SU-DHL-6 (cell line): ENCODE measurements around the gene PCARE.

Experiments
- H2AFZ ChIP-seq: fragments of 200-600 bp; sonication (generic); 2 replicates; pipeline ENCODE4 v1.6.1; 2014; ENCODE audit warnings: low read depth, mild to moderate bottlenecking, moderate library complexity, mixed read lengths, antibody characterized with exemption, low read length; ENCODE audit not compliant: severe bottlenecking
- H3F3A ChIP-seq: fragments of 200-600 bp; shearing (Covaris generic); 2 replicates; pipeline ENCODE4 v1.6.0; 2016; ENCODE audit warnings: antibody characterized with exemption, mild to moderate bottlenecking; ENCODE audit not compliant: insufficient read depth
- H3K27ac ChIP-seq: fragments of 200-600 bp; sonication (generic); 2 replicates; pipeline ENCODE4 v1.5.1; 2016; ENCODE audit warnings: low read depth, mild to moderate bottlenecking, low read length, moderate library complexity, mixed read lengths
- H3K27me3 ChIP-seq: fragments of 200-600 bp; sonication (generic), shearing (Covaris generic); 2 replicates; pipeline ENCODE4 v1.6.0; 2014; ENCODE audit warnings: mild to moderate bottlenecking, low read length
- H3K36me3 ChIP-seq: fragments of 200-600 bp; sonication (generic); 2 replicates; pipeline ENCODE4 v1.6.1; 2014; ENCODE audit warnings: mild to moderate bottlenecking, low read length, mixed read lengths
- H3K4me2 ChIP-seq: fragments of 300-600, 200-600 bp; shearing (Covaris generic), sonication (generic); 2 replicates; pipeline ENCODE4 v1.6.0; 2014; ENCODE audit warnings: low read length, low read depth, mild to moderate bottlenecking; ENCODE audit not compliant: poor library complexity, severe bottlenecking
- H3K4me3 ChIP-seq: fragments of 200-600 bp; sonication (generic); 2 replicates; pipeline ENCODE4 v1.5.1; 2014; ENCODE audit warnings: antibody characterized with exemption, low read length, mild to moderate bottlenecking, mixed read lengths; ENCODE audit not compliant: insufficient read depth, poor library complexity, severe bottlenecking
- H3K79me2 ChIP-seq: fragments of 200-600 bp; sonication (generic); 2 replicates; pipeline ENCODE4 v1.6.1; 2014; ENCODE audit warnings: mild to moderate bottlenecking, low read length, moderate library complexity; ENCODE audit not compliant: insufficient read depth
- H3K9ac ChIP-seq: fragments of 200-600 bp; sonication (generic); 2 replicates; pipeline ENCODE4 v1.7.0; 2014; ENCODE audit warnings: mild to moderate bottlenecking, low read length
- H3K9me2 ChIP-seq: fragments of 200-600 bp; sonication (generic); replicated peaks from 2 replicates; pipeline ENCODE4 v1.6.1; 2014; ENCODE audit warnings: low read length; ENCODE audit not compliant: insufficient read depth
- H3K9me3 ChIP-seq: fragments of 200-600 bp; sonication (generic); 2 replicates; pipeline ENCODE4 v1.6.1; 2014; ENCODE audit warnings: low read length, mixed read lengths; ENCODE audit not compliant: insufficient read depth
- H4K20me1 ChIP-seq: fragments of 200-600 bp; sonication (generic); 2 replicates; pipeline ENCODE4 v1.6.1; 2014; ENCODE audit warnings: low read depth, mild to moderate bottlenecking, antibody characterized with exemption, low read length, moderate library complexity, mixed read lengths
- EZH2phosphoT487 ChIP-seq: fragments of 200-600 bp; sonication (generic), shearing (Covaris generic); conservative IDR thresholded peaks from 2 replicates; pipeline ENCODE4 v1.6.1; 2018; ENCODE audit warnings: mild to moderate bottlenecking, antibody characterized with exemption, low read length, moderate library complexity, mixed read lengths
- TF ChIP-seq, protein P1 (sequence below): fragments of 200-600 bp; sonication (generic); IDR thresholded peaks from one replicate; pipeline ENCODE4 v1.5.1; 2017; ENCODE audit warnings: antibody characterized with exemption, mild to moderate bottlenecking, low read length, moderate library complexity; ENCODE audit not compliant: insufficient read depth, poor library complexity, severe bottlenecking

The PCARE gene

DNA sequence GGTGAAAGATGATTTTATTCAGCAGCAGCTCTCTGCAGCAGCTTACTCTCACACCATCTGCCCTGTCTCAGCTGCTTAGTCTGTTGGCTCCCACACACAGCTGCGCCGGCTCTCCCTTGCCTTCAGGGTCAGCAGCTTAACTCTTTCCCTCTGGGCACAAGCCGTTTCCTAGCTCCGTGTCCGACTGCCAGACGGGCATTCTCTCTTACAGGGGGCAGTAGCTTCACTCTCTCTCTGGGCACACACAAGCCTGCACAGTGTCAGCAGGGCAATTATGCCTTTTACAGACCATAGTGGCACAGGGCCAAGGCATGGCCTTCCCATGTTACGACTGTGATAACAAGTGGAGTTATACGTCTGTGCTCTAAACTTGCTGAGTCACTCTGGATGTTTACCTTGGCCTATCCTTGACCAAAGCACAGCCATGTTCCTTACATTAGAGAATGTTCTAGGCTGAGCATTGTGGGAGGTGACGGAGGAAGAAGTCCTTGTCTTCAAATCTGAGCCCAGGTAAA lies 31.7 kb downstream of the PCARE start:
- Histone ChIP-seq H3K79me2 (no peaks in the 10 kb centered on the region), H3K4me2 (no peak overlapping the region), H3K36me3 (no peaks in the 10 kb centered on the region), H2AFZ (no peak overlapping the region), H3K4me3 (no peak overlapping the region), H4K20me1 (no peaks in the 10 kb centered on the region), H3K9me2 (no peaks in the 10 kb centered on the region), H3F3A (no peaks in the 10 kb centered on the region), H3K27ac (no peak overlapping the region), H3K27me3 (no peaks in the 10 kb centered on the region), H3K9ac (no peak overlapping the region), H3K9me3 (no peaks in the 10 kb centered on the region)
- TF ChIP-seq EZH2phosphoT487 = no peak
- TF ChIP-seq, protein P1, sequence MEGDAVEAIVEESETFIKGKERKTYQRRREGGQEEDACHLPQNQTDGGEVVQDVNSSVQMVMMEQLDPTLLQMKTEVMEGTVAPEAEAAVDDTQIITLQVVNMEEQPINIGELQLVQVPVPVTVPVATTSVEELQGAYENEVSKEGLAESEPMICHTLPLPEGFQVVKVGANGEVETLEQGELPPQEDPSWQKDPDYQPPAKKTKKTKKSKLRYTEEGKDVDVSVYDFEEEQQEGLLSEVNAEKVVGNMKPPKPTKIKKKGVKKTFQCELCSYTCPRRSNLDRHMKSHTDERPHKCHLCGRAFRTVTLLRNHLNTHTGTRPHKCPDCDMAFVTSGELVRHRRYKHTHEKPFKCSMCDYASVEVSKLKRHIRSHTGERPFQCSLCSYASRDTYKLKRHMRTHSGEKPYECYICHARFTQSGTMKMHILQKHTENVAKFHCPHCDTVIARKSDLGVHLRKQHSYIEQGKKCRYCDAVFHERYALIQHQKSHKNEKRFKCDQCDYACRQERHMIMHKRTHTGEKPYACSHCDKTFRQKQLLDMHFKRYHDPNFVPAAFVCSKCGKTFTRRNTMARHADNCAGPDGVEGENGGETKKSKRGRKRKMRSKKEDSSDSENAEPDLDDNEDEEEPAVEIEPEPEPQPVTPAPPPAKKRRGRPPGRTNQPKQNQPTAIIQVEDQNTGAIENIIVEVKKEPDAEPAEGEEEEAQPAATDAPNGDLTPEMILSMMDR = no peak

DNA sequence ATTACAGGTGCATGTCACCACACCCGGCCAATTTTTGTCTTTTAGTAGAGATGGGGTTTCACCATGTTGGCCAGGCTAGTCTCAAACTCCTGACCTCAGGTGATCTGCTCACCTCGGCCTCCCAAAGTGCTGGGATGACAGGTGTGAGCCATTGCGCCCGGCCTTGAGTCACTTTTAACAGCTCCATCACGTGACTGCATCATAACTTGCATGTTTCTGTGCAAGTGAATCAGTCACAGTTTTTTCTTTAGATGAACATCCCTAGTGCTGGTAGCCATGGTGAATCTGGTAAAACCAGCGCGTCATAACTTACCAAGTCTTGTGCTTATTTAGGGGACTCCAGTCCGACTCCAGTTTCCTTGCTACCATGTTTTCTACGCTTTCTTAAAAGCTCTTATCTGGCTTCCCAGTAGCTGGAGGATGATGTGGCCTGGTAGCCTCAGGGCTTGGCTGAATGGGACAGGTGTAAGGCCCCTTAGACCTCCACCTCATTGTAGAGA lies 33.1 kb downstream of the PCARE start:
- Histone ChIP-seq H3K9me2 (no peaks in the 10 kb centered on the region), H3K4me2 (no peak overlapping the region), H3K36me3 (no peaks in the 10 kb centered on the region), H3F3A (no peaks in the 10 kb centered on the region), H3K9me3 (no peaks in the 10 kb centered on the region), H3K9ac (no peak overlapping the region), H3K27ac (no peak overlapping the region), H2AFZ (no peak overlapping the region), H3K79me2 (no peaks in the 10 kb centered on the region), H4K20me1 (no peaks in the 10 kb centered on the region), H3K27me3 (no peaks in the 10 kb centered on the region), H3K4me3 (no peak overlapping the region)
- TF ChIP-seq, protein P1 = no peak
- no peak for TF ChIP-seq EZH2phosphoT487

DNA sequence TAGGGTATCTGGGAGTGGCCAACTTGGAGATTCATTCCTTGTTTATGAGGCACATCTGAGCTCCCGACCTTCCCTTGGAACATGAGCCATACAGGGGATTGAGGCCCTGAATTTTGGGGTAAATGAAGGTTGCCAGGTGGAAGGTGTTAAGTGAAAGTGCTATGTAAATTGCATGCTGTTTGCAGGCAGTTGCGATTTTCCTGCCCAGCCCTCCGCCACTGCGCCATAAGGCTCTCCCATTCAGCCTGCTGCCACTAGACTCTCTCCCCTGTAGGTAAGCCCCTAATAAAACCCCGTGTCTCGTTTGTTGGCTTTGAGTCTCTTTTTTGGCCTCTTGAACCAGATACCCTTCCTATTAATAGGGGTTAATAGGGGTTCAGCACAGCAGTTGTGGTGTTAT lies 33.8 kb downstream of the PCARE start:
- H3K9ac ChIP-seq = no peak overlapping the region
- H3F3A ChIP-seq = no peaks in the 10 kb centered on the region
- H3K79me2 ChIP-seq = no peaks in the 10 kb centered on the region

More for the DNA sequence above, 33.8 kb downstream of the PCARE start:
- Histone ChIP-seq H3K36me3 (no peaks in the 10 kb centered on the region), H3K4me3 (no peak overlapping the region), H3K9me3 (no peaks in the 10 kb centered on the region), H3K4me2 (no peak overlapping the region), H2AFZ (no peak overlapping the region), H4K20me1 (no peaks in the 10 kb centered on the region), H3K9me2 (no peaks in the 10 kb centered on the region), H3K27me3 (no peaks in the 10 kb centered on the region), H3K27ac (no peak overlapping the region)
- no peak for TF ChIP-seq EZH2phosphoT487
- TF ChIP-seq, protein P1 = no peak
